Measurements from ENCODE around the gene CLCN3. TPM values are rescaled to one million over a fixed set of nuclear protein-coding genes. Genes with fewer than 3 reads are reported as not detected.

The CLCN3 gene
- total RNA-seq, 1 donor from 2014 or later = 44.8 TPM

- Histone ChIP-seq H3K36me3 (no peaks in the 10 kb centered on the region), H3K27ac (no peak overlapping the region), H3K4me2 (no peak overlapping the region), H3K4me1 (no peaks in the 10 kb centered on the region), H3F3A (ENCODE audit: low read depth) (no peaks in the 10 kb centered on the region), H3K9ac (no peak overlapping the region), H3K27me3 (no peaks in the 10 kb centered on the region), H3K9me3 (ENCODE audit: low read depth) (no peaks in the 10 kb centered on the region), H3K79me2 (ENCODE audit: low read depth) (peaks cover 39% of the 10 kb centered on the region), H2AFZ (replicated peaks) (no peak overlapping the region), H3K4me3 (no peak overlapping the region), H4K20me1 (ENCODE audit: low read depth) (no peaks in the 10 kb centered on the region)
- no peaks in the 10 kb centered on the region for H3K27me3 Mint-ChIP-seq (ENCODE audit: insufficient read depth, low read depth)
- H3K27ac Mint-ChIP-seq = no peak overlapping the region
- no peak overlapping the region for H3K4me3 Mint-ChIP-seq
- H3K36me3 Mint-ChIP-seq = peaks cover 21% of the 10 kb centered on the region
- no peaks in the 10 kb centered on the region for H3K4me1 Mint-ChIP-seq
- TF ChIP-seq CTCF (IDR thresholded peaks at IDR 0.05) (no peak), EZH2 (IDR thresholded peaks at IDR 0.05) (no peak), EZH2phosphoT487 (IDR thresholded peaks at IDR 0.05) (no peak)
- H3K9me3 Mint-ChIP-seq = peaks cover 6% of the 10 kb centered on the region
- no peak for DNase-seq (ENCODE audit: low spot score)
These were observed 14.6 kb downstream of the CLCN3 start for GRCh38 chr4:169634975-169635374.

GRCh38 chr4:169640261-169640870 is 20.0 kb downstream of the CLCN3 start:
- no peaks in the 10 kb centered on the region for H3K4me1 ChIP-seq
- Mint-ChIP-seq H3K27ac (no peak overlapping the region), H3K36me3 (peaks cover 12% of the 10 kb centered on the region), H3K27me3 (ENCODE audit: insufficient read depth, low read depth) (no peaks in the 10 kb centered on the region), H3K4me1 (no peaks in the 10 kb centered on the region), H3K9me3 (no peaks in the 10 kb centered on the region), H3K4me3 (no peak overlapping the region)
- DNase-seq (ENCODE audit: low spot score) = no peak
- H3K9ac ChIP-seq = no peak overlapping the region
- H3K27ac ChIP-seq = no peak overlapping the region
- no peak overlapping the region for H3K4me3 ChIP-seq
- no peaks in the 10 kb centered on the region for H3K79me2 ChIP-seq (ENCODE audit: low read depth)
- H4K20me1 ChIP-seq (ENCODE audit: low read depth) = no peaks in the 10 kb centered on the region
- no peaks in the 10 kb centered on the region for H3F3A ChIP-seq (ENCODE audit: low read depth)
- H3K36me3 ChIP-seq = peaks cover 4% of the 10 kb centered on the region
- H3K4me2 ChIP-seq = no peak overlapping the region
- H3K9me3 ChIP-seq (ENCODE audit: low read depth) = no peaks in the 10 kb centered on the region
- TF ChIP-seq CTCF (IDR thresholded peaks at IDR 0.05) (no peak), EZH2 (IDR thresholded peaks at IDR 0.05) (no peak), EZH2phosphoT487 (IDR thresholded peaks at IDR 0.05) (no peak)
- H3K27me3 ChIP-seq = no peaks in the 10 kb centered on the region
- no peak overlapping the region for H2AFZ ChIP-seq (replicated peaks)

DNA sequence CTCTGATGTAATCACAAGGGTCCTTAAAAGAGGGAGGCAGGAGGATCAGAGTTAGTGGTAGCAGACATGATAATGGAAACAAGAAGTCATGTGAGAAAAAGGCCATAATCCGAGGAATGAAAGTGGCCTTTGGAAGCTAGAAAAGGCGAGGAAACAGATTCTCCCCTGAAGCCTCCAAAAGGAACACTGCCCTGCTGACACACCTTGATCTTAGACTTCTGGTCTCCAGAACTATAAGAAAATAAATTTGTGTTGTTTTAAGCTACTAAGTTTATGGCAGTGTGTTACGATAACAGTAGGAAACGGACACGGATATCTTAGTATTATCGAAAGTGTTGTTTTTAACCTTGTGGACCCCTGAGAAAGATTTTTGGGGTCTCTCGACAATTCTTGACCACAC is 24.4 kb downstream of the CLCN3 start:
- H3K9me3 ChIP-seq (ENCODE audit: low read depth) = no peaks in the 10 kb centered on the region
- no peak overlapping the region for H3K4me3 ChIP-seq
- no peaks in the 10 kb centered on the region for H3K4me1 ChIP-seq
- no peak for TF ChIP-seq EZH2phosphoT487 (IDR thresholded peaks at IDR 0.05)
- no peak for TF ChIP-seq EZH2 (IDR thresholded peaks at IDR 0.05)
- TF ChIP-seq CTCF (IDR thresholded peaks at IDR 0.05) = no peak
- no peaks in the 10 kb centered on the region for H3K9me3 Mint-ChIP-seq
- H3K9ac ChIP-seq = no peak overlapping the region
- H3K79me2 ChIP-seq (ENCODE audit: low read depth) = no peaks in the 10 kb centered on the region
- H3K4me2 ChIP-seq = no peak overlapping the region
- H3F3A ChIP-seq (ENCODE audit: low read depth) = no peaks in the 10 kb centered on the region
- peaks cover 3% of the 10 kb centered on the region for H3K36me3 Mint-ChIP-seq
- H3K27me3 Mint-ChIP-seq (ENCODE audit: insufficient read depth, low read depth) = no peaks in the 10 kb centered on the region
- no peak overlapping the region for H3K27ac ChIP-seq
- DNase-seq (ENCODE audit: low spot score) = no peak
- H2AFZ ChIP-seq (replicated peaks) = no peak overlapping the region
- H4K20me1 ChIP-seq (ENCODE audit: low read depth) = no peaks in the 10 kb centered on the region
- H3K27me3 ChIP-seq = no peaks in the 10 kb centered on the region
- no peak overlapping the region for H3K27ac Mint-ChIP-seq
- peaks cover 7% of the 10 kb centered on the region for H3K36me3 ChIP-seq
- H3K4me1 Mint-ChIP-seq = no peaks in the 10 kb centered on the region
- H3K4me3 Mint-ChIP-seq = no peak overlapping the region
